HFF-Myc (cell line): ENCODE data around the gene UBE2G2.

Source experiments
- DNase-seq: peaks from one replicate; pipeline ENCODE4 v3.0.0-alpha.2; 2011; ENCODE audit warnings: low read depth; ENCODE audit errors: extremely low read depth
- H3K4me3 ChIP-seq: replicated peaks from 2 replicates; pipeline ENCODE4 v1.5.1; 2011; ENCODE audit warnings: low read depth, mild to moderate bottlenecking, control low read depth, low read length
- TF ChIP-seq, protein P1 (sequence below): IDR thresholded peaks from 2 replicates; pipeline ENCODE4 v1.5.1; 2012; ENCODE audit warnings: mild to moderate bottlenecking, low read depth, low read length, control low read depth; ENCODE audit errors: missing control alignments

Gene UBE2G2

GRCh38 chr21:44765231-44766013, 36.2 kb downstream of the UBE2G2 start:
- TF ChIP-seq, protein P1, sequence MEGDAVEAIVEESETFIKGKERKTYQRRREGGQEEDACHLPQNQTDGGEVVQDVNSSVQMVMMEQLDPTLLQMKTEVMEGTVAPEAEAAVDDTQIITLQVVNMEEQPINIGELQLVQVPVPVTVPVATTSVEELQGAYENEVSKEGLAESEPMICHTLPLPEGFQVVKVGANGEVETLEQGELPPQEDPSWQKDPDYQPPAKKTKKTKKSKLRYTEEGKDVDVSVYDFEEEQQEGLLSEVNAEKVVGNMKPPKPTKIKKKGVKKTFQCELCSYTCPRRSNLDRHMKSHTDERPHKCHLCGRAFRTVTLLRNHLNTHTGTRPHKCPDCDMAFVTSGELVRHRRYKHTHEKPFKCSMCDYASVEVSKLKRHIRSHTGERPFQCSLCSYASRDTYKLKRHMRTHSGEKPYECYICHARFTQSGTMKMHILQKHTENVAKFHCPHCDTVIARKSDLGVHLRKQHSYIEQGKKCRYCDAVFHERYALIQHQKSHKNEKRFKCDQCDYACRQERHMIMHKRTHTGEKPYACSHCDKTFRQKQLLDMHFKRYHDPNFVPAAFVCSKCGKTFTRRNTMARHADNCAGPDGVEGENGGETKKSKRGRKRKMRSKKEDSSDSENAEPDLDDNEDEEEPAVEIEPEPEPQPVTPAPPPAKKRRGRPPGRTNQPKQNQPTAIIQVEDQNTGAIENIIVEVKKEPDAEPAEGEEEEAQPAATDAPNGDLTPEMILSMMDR = no peak
- no peak for DNase-seq
- no peak overlapping the region for H3K4me3 ChIP-seq

GRCh38 chr21:44764319-44765230, 37.0 kb downstream of the UBE2G2 start:
- no peak overlapping the region for H3K4me3 ChIP-seq
- TF ChIP-seq, protein P1 = no peak
- no peak for DNase-seq

- DNase-seq = no peak
- TF ChIP-seq, protein P1 = no peak
- no peak overlapping the region for H3K4me3 ChIP-seq
Measured at GRCh38 chr21:44763451-44764318, 37.9 kb downstream of the UBE2G2 start.

DNA sequence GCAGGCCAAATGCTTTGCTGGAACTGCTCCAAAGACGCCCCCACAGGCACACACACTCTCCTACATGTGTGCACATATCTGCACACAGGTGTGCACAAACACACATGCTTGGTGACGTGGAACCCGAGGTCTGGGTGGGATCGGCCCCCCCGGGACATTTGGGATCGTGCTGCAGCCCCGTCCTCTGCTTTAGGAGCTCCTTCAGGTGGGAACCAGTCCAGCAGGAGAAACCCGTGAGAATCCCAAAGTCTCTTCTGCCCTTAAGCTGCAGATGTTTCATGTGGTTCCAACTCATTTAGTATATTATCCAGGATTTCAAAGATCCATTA, 38.6 kb downstream of the UBE2G2 start:
- H3K4me3 ChIP-seq = no peak overlapping the region
- DNase-seq = no peak
- TF ChIP-seq, protein P1 = no peak

- H3K4me3 ChIP-seq = no peak overlapping the region
- DNase-seq = no peak
- TF ChIP-seq, protein P1 = no peak
Measured at GRCh38 chr21:44762221-44763049, 39.2 kb downstream of the UBE2G2 start.
